Colonic mucosa (tissue), 4 donors: ENCODE measurements around the gene RAB3C. TPM values are rescaled to one million over a fixed set of nuclear protein-coding genes. Genes with fewer than 3 reads are reported as not detected.

Experiments used
- DNase-seq: peaks from one replicate; pipeline ENCODE4 v3.0.0-alpha.2; 2020
- H3K27ac ChIP-seq: fragments of 200-600 bp; one replicate; pipeline ENCODE4 v1.8.0; 2021
- H3K27me3 ChIP-seq: fragments of 200-600 bp; one replicate; pipeline ENCODE4 v1.8.0; 2021
- H3K36me3 ChIP-seq: fragments of 200-600 bp; one replicate; pipeline ENCODE4 v1.8.0; 2021
- H3K4me1 ChIP-seq: fragments of 200-600 bp; one replicate; pipeline ENCODE4 v1.8.0; 2021; ENCODE audit warnings: mild to moderate bottlenecking
- H3K4me3 ChIP-seq: fragments of 200-600 bp; one replicate; pipeline ENCODE4 v1.8.0; 2021
- H3K9ac ChIP-seq, 2 donors: one replicate each; pipeline ENCODE4 v1.7.0; 2013; ENCODE audit warnings: control low read depth in 2 of 2, low read depth in 2 of 2, low read length in 2 of 2
- H3K9me3 ChIP-seq: fragments of 200-600 bp; one replicate; pipeline ENCODE4 v1.8.0; 2021
- intact Hi-C: fragments of 100-400 bp; cut with DNase I; formaldehyde crosslinking; loops from one replicate; pipeline ENCODE4 v1.14.1; 2022
- total RNA-seq, 2 donors: library from RNA; stranded (reverse); fragmentation: NEBNext Ultra II Directional in 1 of 2; extraction: Animal tissue kit (Norgen Biotek cat#: 25700) in 1 of 2; gene quantifications; one replicate each; pipeline ENCODE4 v1.2.1, GENCODE V29; 2021
- TF ChIP-seq, protein P1 (sequence below): fragments of 200-600 bp; IDR thresholded peaks from one replicate; pipeline ENCODE4 v1.8.0; 2022; ENCODE audit warnings: antibody characterized with exemption, mild to moderate bottlenecking
- donor health status: healthy.
- donor health status: DM: no; HTN: no; CAD: no.
- donor health status: DM: no; HTN: no; CAD: no.

Gene RAB3C
- total RNA-seq, 2 donors from 2014 or later, result 1.1 to 1.2 TPM

DNA sequence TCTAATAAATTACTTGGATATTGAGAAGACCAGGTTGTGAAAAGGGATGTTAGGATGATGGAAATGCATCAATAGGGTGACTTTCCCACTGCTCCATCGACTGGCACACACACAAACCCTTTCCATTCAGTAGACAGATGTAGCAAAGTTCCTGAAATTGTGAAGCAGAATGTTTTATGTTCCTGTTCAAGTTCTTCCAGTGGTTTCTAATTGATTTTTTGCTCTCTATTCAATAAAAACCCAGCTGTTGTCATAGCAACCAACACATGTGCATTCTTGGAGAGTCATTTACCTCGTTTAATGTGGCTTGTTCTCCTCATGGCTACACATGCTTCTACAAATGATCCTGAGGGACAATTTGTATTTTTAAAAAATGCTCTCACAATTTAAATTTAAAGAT lies 244.6 kb downstream of the RAB3C start:
- Histone ChIP-seq H3K4me1 (no peaks in the 10 kb centered on the region), H3K36me3 (no peaks in the 10 kb centered on the region), H3K9me3 (no peaks in the 10 kb centered on the region), H3K27me3 (no peaks in the 10 kb centered on the region), H3K4me3 (no peak overlapping the region), H3K9ac (no peak overlapping the region), H3K27ac (no peak overlapping the region)
- no peak for DNase-seq
- intact Hi-C loops, result no loop called here
- TF ChIP-seq, protein P1, sequence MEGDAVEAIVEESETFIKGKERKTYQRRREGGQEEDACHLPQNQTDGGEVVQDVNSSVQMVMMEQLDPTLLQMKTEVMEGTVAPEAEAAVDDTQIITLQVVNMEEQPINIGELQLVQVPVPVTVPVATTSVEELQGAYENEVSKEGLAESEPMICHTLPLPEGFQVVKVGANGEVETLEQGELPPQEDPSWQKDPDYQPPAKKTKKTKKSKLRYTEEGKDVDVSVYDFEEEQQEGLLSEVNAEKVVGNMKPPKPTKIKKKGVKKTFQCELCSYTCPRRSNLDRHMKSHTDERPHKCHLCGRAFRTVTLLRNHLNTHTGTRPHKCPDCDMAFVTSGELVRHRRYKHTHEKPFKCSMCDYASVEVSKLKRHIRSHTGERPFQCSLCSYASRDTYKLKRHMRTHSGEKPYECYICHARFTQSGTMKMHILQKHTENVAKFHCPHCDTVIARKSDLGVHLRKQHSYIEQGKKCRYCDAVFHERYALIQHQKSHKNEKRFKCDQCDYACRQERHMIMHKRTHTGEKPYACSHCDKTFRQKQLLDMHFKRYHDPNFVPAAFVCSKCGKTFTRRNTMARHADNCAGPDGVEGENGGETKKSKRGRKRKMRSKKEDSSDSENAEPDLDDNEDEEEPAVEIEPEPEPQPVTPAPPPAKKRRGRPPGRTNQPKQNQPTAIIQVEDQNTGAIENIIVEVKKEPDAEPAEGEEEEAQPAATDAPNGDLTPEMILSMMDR, result no peak

DNA sequence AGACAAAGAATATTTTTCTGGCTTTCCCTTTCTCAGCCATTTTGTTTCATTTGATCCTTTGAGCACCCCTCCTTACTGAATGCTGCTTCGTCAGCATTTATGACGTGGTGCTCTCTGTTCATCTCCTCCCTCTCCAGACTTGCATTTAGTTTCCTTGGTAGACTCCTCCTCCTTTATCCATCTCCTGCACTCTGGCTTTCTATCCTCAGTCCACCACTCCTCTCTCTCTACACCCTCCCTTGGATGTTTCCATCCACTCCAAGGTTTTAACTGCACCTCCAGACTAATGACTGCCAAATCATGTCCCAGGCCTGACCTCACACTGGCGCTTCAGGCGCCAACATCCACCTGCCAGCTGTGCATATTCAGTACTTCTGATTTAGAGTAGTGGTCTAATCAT lies 245.4 kb downstream of the RAB3C start:
- no peak overlapping the region for H3K9ac ChIP-seq
- no peaks in the 10 kb centered on the region for H3K9me3 ChIP-seq
- intact Hi-C loops, result no loop called here
- no peaks in the 10 kb centered on the region for H3K4me1 ChIP-seq
- H3K4me3 ChIP-seq, result no peak overlapping the region
- TF ChIP-seq, protein P1, result no peak
- no peaks in the 10 kb centered on the region for H3K36me3 ChIP-seq
- no peak for DNase-seq
- H3K27ac ChIP-seq, result no peak overlapping the region
- H3K27me3 ChIP-seq, result no peaks in the 10 kb centered on the region

DNA sequence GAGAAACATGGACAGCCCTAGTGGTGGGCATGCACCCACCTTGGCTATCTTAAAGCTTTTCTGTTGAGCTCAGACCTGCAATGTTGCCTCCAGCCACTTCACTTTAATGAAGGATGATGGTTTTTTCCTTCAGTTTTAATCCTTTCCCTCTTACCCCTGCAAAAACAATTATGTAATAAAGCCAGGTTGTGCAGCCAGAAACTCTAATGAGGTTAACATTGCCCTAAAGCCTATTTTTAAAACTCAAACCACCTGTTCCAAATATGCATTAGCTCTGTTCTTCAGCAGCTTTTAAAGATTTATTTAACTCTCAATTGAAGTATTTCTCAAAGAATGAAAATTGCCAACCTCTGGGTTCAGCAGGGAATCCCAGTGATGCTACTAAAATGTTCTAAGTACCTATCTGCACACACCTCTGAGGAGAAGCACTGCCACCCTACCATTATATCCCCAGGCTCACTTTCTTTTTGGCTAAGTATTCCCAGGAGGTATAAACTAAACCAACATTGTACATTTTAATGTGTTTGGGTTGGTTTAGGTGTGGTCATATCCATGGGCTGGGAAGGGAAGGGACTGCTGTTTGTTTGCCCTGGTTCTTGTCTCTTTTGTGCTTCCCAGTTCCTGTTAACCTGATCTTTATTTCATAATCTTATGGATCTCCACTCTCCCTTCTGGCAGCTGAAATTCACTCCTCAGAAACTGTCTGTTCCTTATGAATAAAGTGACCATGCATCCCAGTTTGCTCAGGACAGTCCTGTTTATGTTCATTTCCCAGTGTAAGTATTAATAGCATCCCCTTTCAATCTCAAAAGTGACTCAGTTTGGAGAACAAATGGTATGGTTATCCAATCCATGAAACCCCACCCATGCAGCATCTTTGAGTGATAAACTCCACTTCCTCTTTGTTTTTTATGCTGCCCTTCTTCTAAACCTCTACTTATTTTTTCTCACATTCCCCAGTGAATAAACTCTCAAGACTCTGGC lies 251.7 kb downstream of the RAB3C start:
- Histone ChIP-seq H3K4me1 (no peaks in the 10 kb centered on the region), H3K36me3 (no peaks in the 10 kb centered on the region), H3K9me3 (no peaks in the 10 kb centered on the region), H3K27me3 (no peaks in the 10 kb centered on the region), H3K4me3 (no peak overlapping the region), H3K27ac (no peak overlapping the region), H3K9ac (no peak overlapping the region)
- DNase-seq, result no peak
- TF ChIP-seq, protein P1, result no peak
- intact Hi-C loops, result no loop called here

DNA sequence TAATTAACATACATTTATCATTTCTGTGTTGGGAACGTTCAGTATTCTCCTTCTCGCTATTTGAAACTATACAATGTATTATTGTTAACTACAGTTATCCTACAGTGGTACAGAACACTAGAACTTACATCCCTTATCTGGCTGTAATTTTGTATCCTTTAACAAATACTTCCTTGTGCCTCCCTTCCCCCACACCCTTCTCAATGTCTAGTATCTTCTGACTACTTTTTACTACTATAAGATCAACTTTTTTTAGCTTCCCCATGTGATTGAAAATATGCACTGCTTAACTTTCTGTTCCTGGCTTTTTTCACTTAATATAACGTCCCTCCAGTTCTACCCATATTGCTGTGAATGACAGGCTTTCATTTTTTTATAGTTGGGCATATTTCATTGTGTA lies 253.5 kb downstream of the RAB3C start:
- H3K9ac ChIP-seq, result no peak overlapping the region
- no peak for DNase-seq
- intact Hi-C loops, result no loop called here
- H3K27me3 ChIP-seq, result no peaks in the 10 kb centered on the region
- no peak overlapping the region for H3K4me3 ChIP-seq
- no peak overlapping the region for H3K27ac ChIP-seq
- H3K4me1 ChIP-seq, result no peaks in the 10 kb centered on the region
- no peaks in the 10 kb centered on the region for H3K36me3 ChIP-seq
- no peaks in the 10 kb centered on the region for H3K9me3 ChIP-seq
- TF ChIP-seq, protein P1, result no peak

DNA sequence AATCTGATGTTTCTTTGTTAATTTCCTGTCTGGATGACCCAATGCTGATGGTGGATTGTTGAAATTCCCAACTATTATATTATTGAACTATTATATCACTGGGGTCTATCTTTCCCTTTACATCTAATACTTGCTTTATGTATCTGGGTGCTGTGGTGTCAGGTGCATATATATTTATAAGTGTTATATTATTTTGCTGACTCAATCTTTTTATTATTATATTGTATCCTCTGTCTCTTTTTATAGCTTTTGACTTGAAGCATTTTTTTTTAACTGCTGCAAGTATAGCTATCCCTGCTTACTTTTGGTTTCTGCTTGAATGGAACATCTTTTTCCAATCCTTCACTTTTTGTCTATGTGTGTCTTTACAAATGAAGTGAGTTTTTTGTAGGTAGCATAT lies 255.9 kb downstream of the RAB3C start:
- H3K9ac ChIP-seq, result no peak overlapping the region
- TF ChIP-seq, protein P1, result no peak
- no peaks in the 10 kb centered on the region for H3K36me3 ChIP-seq
- no peak for DNase-seq
- H3K4me3 ChIP-seq, result no peak overlapping the region
- no peaks in the 10 kb centered on the region for H3K4me1 ChIP-seq
- intact Hi-C loops, result no loop called here
- no peaks in the 10 kb centered on the region for H3K9me3 ChIP-seq
- H3K27ac ChIP-seq, result no peak overlapping the region
- no peaks in the 10 kb centered on the region for H3K27me3 ChIP-seq
